Measurements from ENCODE around the gene FAM50A. TPM values are rescaled to one million over a fixed set of nuclear protein-coding genes. Genes with fewer than 3 reads are reported as not detected.

The FAM50A gene
- total RNA-seq, 2 donors from 2014 or later, result 52.8 to 63.4 TPM

DNA sequence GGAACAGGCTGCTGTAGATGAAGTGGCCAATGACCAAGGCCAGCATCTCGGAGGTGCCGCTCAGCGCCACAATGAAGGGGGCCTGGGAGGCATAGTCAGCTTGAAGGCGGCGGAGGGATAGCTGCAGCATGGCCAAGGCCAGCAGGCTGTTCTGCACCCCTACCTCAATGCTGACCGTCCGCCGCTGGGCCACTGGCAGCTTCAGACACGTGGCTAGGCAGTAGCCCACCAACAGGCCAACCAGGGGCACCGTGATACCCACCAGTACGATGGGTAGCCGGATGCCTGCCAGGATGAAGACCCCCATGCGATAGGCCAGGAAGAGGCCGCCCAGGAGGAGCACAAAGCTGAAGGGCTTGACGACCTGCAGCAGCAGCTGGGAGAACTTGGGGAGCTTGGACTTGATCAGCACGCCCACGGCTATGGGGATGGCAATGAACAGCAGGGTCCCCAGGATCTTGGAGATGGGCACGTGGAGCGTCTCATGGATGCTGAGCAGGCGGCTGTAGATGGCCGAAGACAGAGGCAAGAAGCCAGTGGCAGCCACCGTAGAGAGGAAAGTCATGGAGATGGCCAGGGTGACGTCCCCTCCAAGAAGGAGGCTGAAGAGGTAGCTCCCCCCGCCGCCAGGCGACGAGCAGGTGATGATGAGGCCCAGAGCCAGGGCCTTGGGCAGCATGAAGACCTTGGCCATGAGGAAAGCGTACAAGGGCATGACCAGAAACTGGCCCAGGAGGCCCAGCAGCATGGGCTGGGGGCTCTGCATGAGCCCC, 43.8 kb downstream of the FAM50A start:
- no peaks in the 10 kb centered on the region for H3K27me3 ChIP-seq (replicated peaks; ENCODE audit: insufficient read depth)
- H3K9me3 ChIP-seq, result no peaks in the 10 kb centered on the region
- peaks cover 5% of the 10 kb centered on the region for H3K36me3 ChIP-seq
- peaks cover 3 to 41% of the 10 kb centered on the region in 2 donors for H3K4me1 ChIP-seq (ENCODE audit: control insufficient read depth in 1 of 2, low read depth in 2 of 2)
- no peak overlapping the region for H3K4me3 ChIP-seq
- DNase-seq (ENCODE audit: low spot score) (no peak), ATAC-seq (ENCODE audit: insufficient number of reproducible peaks, low FRiP score, low read depth) (no peak)
- peak overlapping the region; percentile 52 to 55 for H3K27ac ChIP-seq
- TF ChIP-seq, protein P1, sequence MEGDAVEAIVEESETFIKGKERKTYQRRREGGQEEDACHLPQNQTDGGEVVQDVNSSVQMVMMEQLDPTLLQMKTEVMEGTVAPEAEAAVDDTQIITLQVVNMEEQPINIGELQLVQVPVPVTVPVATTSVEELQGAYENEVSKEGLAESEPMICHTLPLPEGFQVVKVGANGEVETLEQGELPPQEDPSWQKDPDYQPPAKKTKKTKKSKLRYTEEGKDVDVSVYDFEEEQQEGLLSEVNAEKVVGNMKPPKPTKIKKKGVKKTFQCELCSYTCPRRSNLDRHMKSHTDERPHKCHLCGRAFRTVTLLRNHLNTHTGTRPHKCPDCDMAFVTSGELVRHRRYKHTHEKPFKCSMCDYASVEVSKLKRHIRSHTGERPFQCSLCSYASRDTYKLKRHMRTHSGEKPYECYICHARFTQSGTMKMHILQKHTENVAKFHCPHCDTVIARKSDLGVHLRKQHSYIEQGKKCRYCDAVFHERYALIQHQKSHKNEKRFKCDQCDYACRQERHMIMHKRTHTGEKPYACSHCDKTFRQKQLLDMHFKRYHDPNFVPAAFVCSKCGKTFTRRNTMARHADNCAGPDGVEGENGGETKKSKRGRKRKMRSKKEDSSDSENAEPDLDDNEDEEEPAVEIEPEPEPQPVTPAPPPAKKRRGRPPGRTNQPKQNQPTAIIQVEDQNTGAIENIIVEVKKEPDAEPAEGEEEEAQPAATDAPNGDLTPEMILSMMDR (IDR thresholded peaks at IDR 0.05), result no peak

DNA sequence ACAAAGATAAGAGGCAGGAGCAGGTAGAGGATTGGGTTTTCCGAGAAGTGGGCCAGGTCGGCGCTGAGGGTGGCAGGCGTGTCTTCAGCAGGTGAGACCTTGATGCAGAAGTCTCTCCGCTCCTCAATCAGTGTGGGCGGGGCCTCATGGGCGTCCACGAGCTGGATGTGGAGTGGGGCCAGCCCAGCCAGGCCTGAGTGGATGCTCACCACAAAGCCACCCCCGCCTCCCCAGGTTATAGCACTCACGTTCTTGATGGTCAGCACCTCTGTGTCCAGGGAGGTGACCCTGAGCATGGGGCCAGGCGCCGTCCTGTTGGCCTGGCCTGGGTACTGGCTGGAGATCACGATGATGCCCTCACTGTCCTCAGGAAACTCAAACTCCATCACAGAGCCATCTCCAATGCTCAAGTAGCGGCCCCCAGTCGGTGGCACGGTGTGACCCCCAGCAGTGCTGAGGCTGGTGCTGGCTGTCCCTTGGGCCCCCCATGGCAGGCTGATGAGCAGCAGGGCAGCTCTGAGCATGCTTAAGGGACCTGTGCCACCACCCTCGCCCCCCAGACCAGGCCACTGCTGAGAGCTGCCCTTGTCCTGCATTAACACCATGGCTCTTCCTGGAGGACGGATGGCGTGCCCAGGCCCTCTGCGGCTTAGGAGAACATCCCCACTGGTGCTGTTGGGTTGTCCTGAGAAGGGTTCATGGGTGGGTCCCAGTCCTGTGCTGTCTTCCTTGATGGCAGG, 44.6 kb downstream of the FAM50A start:
- H3K4me1 ChIP-seq (ENCODE audit: control insufficient read depth in 1 of 2, low read depth in 2 of 2), result peaks cover 3 to 41% of the 10 kb centered on the region in 2 donors
- no peak overlapping the region for H3K27ac ChIP-seq
- DNase-seq (ENCODE audit: low spot score) (no peak), ATAC-seq (ENCODE audit: insufficient number of reproducible peaks, low FRiP score, low read depth) (no peak)
- TF ChIP-seq, protein P1 (IDR thresholded peaks at IDR 0.05), result no peak
- H3K9me3 ChIP-seq, result no peaks in the 10 kb centered on the region
- H3K36me3 ChIP-seq, result peaks cover 5% of the 10 kb centered on the region
- no peak overlapping the region for H3K4me3 ChIP-seq
- H3K27me3 ChIP-seq (replicated peaks; ENCODE audit: insufficient read depth), result no peaks in the 10 kb centered on the region

DNA sequence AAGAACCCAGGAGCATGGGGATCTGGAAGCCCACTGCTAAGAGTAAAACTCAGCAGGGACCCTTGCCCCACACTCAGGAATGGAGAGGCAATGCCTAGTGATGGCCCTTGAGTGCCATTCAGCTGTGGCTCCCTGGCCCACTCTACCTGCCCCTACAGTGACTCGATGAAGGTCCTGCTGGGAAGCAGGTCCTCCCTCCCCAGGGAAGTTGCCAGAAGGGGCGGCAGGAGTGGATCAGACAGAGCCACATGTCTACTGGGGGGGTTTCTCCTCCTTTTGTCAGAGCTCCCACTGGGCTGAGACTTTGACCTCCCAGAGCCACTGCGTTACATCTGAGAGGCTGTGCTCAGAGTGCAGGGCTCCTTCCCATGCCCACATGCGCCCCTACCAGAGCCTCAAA, 45.2 kb downstream of the FAM50A start:
- no peaks in the 10 kb centered on the region for H3K9me3 ChIP-seq
- H3K4me3 ChIP-seq, result peak overlapping the region; percentile 81
- peaks cover 5% of the 10 kb centered on the region for H3K36me3 ChIP-seq
- peaks cover 3 to 41% of the 10 kb centered on the region in 2 donors for H3K4me1 ChIP-seq (ENCODE audit: control insufficient read depth in 1 of 2, low read depth in 2 of 2)
- DNase-seq (ENCODE audit: low spot score) (no peak), ATAC-seq (ENCODE audit: insufficient number of reproducible peaks, low FRiP score, low read depth) (no peak)
- TF ChIP-seq, protein P1 (IDR thresholded peaks at IDR 0.05), result no peak
- no peaks in the 10 kb centered on the region for H3K27me3 ChIP-seq (replicated peaks; ENCODE audit: insufficient read depth)
- H3K27ac ChIP-seq, result peak overlapping the region in 1 of 2 donors; percentile 96

DNA sequence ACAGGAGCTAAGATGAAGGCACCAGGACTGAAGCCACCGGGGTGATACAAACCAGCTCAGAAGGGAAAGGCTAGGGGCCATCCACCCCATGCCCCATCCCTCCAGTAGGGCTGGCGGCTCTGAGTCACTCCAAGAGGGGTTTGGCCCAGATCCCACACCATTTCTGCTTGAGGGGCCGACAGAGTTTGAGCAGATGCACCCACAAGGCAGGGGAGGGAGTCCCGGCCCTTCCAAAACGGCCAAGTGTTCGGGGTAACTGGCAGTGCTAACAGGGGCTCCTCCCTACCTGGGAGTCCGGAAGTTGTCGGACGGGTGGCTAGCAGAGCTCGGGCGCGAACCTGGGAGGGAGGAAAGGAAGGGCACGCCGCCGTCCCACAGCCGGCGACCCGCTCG, 46.1 kb downstream of the FAM50A start:
- Histone ChIP-seq H3K27me3 (replicated peaks; ENCODE audit: insufficient read depth) (no peaks in the 10 kb centered on the region), H3K9me3 (no peaks in the 10 kb centered on the region), H3K4me1 (ENCODE audit: control insufficient read depth in 1 of 2, low read depth in 2 of 2) (peaks cover 3 to 37% of the 10 kb centered on the region in 2 donors), H3K27ac (peak overlapping the region; percentile 86 to 96), H3K36me3 (no peaks in the 10 kb centered on the region), H3K4me3 (peak overlapping the region; percentile 81)
- ATAC-seq (ENCODE audit: insufficient number of reproducible peaks, low FRiP score, low read depth), result no peak
- peak; percentile 15 for DNase-seq (ENCODE audit: low spot score)
- TF ChIP-seq, protein P1 (IDR thresholded peaks at IDR 0.05), result no peak

DNA sequence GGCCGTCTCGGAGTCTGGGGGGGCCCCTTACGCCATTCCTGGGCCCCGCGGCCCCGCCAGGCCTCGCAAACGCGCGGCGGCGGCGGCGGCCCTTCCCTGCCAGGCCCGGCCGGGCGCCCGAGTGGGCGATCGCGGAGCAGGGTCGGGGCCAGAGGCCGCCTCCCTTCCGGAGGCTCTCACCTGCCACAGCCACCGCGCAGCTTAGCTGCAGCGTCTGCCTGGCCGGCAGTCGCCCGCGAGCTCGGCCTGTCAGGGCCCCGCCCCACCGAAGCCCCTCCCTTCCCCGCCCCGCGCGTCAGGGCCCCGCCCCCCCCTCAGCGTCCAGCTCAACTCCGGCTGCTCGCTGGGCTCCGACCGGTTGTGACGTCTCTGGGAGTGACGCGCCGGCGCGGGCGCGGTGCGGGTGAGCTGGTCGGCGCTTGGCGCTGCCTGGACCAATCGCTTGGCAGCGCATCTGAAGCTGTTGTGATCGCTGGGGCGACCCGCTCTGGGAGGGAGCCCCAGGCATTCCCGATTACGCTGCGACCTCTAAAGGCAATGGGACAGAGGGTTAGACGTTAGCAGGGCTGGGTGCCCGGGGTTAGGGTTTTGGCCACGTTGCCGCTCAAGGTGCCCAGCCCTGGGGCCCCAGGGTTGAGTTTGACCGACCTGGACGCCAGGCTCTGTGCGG, 46.6 kb downstream of the FAM50A start, which contains the start of gene SLC10A3:
SLC10A3 (minus strand) TSS at position 216 of the 670 bp plus-strand sequence. CDS start 1,689 bp downstream, outside the sequence.
- peak; percentile 53 for DNase-seq (ENCODE audit: low spot score)
- ATAC-seq (ENCODE audit: insufficient number of reproducible peaks, low FRiP score, low read depth), result peak; percentile 84
- peak within 1 kb of the TSS; percentile 81 for H3K4me3 ChIP-seq
- no peaks in the 10 kb centered on the region for H3K9me3 ChIP-seq
- no peaks in the 10 kb centered on the region for H3K27me3 ChIP-seq (replicated peaks; ENCODE audit: insufficient read depth)
- H3K4me1 ChIP-seq (ENCODE audit: control insufficient read depth in 1 of 2, low read depth in 2 of 2), result peaks cover 0 to 31% of the 10 kb centered on the region in 2 donors
- H3K36me3 ChIP-seq, result no peaks in the 10 kb centered on the region
- TF ChIP-seq, protein P1 (IDR thresholded peaks at IDR 0.05), result no peak
- H3K27ac ChIP-seq, result peak within 1 kb of the TSS; percentile 86 to 96

All from thoracic aorta (tissue), 2 donors.